Stimulated activated CD8-positive, alpha-beta memory T cell treated with anti-CD3 and anti-CD28 coated beads, Interleukin-15, amount 100 ng/mL, for 24 hours (primary cell): ENCODE data around the gene IFI6.
"Not testable (repeated sequence)": the region's sequence is repeated elsewhere in the genome, so short reads cannot be mapped to it uniquely, and the experiment has no call there.

Experiments used
- DNase-seq: peaks from one replicate; pipeline ENCODE4 v3.0.0-alpha.2; 2020; ENCODE audit warnings: low read depth

IFI6 gene

DNA sequence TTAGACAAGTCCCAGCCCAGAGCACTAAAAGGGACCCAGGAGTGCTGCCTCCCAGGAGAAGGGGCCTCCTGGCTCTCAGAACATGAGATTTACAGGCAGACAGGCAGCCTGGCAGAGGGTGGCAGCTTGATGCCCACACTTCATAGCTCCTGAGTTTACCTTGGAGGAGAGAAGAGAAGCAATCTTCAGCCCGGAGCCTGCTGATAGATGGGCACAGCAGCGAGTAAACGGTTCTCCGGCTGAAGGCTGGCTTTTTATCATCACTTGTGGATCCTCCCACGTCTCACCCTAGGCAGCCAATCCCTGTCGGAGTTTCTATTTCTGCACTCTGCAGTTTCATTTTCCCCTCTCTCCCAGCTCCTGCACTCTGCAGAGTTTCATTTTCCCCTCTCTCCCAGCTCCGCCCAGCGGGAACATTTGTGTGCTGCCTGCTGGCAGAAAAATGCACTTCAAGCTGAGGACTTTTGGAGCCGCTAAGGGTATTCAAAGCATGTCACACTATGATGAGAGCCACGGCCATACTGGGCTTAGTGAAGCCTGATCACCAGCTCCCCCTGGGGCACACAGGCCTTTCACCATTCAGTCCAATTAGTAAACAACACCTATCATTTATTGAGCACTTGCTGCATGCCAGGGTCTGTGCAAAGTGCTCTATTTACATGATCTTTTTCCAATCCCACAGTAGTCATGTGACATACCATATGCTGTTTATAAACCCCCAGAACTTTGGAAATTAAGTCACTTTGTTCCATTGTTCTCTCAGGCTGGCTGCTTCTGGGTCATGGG, at the start of gene IFI6:
TSS of gene IFI6 (minus strand) at position 229 of the 786 bp plus-strand sequence. CDS start 2,878 bp downstream, outside the sequence.
- DNase-seq = no peak

- no peak for DNase-seq
Measured at GRCh38 chr1:27719286-27720251, 47.6 kb upstream of the IFI6 start.

- DNase-seq = no peak
Measured at GRCh38 chr1:27716262-27716895, 44.4 kb upstream of the IFI6 start.

DNA sequence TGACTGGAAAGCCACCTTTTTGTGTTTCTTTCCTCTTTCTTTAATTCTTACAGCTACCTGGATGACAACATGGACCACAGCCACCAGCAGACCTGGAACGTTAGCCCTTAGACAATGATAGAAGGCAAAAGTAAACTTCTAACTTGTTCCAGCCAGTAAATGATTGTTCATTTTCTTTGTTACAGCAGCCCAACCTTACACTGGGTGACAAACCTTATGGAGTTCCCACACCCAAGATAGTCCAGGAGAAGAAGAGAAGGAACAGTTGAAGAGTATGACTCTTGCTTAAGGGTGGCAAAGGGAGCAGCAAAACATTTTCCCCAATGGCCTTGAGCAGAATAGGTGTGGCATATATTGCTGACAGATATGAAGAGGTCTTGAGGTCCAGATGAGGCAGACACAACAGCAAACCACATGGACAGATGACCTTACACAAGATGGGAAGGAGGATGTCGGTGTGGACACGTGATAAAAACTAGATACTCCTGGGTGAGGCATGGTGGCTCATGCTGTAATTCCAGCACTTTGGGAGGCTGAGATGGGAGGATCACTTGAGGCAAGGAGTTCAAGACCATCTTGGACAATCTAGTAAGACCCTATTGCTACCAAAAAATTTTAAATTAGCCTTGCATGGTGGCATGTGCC, 42.0 kb upstream of the IFI6 start:
- DNase-seq = no peak

GRCh38 chr1:27713139-27713725, 41.2 kb upstream of the IFI6 start:
- DNase-seq = no peak

DNA sequence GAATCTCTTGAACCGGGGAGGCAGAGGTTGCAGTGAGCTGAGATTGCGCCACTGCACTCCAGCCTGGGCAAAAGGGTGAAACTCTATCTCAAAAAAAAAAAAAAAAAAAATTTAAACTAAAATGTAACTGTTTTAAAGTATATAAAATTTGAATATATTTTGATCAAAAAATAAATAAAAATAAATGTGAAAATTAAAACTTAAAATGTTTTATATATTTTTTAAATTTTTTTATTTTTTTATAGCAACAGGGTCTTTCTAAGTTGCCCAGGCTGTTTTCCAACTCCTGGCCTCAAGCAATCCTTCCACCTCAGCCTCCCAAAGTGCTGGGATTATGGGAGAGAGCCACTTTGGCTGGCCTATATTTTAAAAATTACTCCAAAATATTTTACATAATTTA, 38.6 kb upstream of the IFI6 start:
- no peak for DNase-seq

DNA sequence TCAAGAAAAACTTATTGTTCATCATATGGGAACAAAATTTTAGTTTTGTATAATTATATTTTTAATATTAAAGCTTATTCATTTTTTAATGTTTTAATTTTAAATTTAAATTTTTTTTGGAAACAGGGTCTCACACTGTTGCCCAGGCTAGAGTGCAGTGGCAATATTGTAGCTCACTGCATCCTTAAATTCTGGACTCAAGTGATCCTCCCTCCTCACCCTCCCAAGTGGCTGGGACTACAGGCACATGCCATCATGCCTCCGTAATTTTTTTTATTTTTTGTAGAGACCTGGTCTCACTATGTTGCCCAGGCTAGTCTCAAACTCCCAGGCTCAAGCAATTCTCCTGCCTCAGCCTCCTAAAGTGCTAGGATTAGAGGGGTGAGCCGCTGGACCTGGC, 33.6 kb upstream of the IFI6 start:
- no peak for DNase-seq

DNA sequence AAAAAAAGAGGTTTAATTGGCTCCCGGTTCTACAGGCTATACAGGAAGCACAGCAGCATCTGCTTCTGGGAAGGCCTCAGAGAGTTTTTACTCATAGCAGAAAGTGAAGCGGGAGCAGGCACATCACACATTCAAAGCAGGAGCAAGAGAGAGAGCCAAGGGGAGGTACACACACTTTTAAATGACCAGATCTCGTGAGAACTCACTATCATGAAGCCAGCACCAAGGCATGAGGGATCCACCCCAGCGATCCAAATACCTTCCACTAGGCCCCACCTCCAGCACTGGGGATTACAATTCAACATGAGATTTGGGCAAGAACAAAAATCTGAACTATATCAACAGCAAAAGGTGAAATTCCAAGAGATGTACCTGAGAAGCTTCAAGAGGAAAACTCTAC, 33.0 kb upstream of the IFI6 start:
- no peak for DNase-seq

DNA sequence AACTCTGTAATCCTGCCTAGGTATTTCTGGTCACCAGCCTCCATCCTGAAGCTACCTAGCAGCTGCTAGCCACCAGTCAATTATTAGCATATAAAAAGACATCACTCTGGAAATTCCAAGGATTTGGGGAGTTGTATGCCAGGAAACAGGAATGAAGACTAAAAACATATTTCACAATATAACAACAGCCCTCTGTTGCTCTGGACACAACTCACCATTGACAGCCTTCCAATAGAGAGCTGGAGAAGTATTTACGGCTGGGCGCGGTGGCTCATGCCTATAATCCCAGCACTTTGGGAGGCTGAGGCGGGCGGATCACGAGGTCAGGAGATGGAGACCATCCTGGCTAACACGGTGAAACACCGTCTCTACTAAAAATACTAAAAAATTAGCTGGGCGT, 24.8 kb upstream of the IFI6 start:
- DNase-seq = not testable (repeated sequence)

- DNase-seq = no peak
Measured at GRCh38 chr1:27690183-27690582, 18.2 kb upstream of the IFI6 start.

GRCh38 chr1:27689423-27690173, 17.6 kb upstream of the IFI6 start:
- no peak for DNase-seq

GRCh38 chr1:27687906-27688305, 15.9 kb upstream of the IFI6 start:
- DNase-seq = no peak

DNA sequence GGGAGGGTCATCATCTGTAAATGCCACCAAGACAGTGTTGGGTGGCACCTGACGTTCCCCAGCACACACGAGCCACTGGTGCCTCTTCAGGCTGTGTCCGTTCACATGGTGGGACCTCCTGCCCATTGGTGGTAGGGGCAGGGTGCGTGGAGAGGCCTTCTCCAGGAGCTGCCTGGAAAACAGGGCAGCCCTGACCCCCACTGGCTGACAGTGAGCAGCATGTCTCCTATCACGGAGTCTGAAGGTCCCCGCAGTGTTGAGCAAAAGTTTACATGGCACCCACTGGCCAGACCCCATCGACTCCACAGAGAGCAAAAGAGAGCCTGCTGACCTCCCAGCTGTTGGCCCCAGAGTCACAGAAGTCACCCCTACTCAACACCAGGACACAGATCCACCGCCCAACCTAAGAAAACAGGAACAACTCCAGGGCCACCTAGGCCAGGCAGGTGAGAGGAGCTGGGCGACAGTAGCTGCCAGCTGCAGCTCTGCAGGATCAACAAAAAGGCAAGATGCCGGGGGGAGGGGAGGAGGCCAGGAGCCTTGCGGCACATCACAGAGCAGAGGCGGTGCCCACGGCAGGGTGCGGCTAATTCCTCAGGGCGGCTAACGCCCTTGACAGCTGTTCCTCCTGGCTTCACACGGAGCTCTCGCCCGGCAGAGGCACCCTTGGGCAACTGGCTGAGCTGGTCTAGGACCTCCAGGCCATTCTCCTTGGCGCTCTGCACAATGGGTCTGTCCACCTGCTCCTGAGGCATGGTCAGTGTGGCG, 14.4 kb upstream of the IFI6 start:
- DNase-seq = no peak

DNA sequence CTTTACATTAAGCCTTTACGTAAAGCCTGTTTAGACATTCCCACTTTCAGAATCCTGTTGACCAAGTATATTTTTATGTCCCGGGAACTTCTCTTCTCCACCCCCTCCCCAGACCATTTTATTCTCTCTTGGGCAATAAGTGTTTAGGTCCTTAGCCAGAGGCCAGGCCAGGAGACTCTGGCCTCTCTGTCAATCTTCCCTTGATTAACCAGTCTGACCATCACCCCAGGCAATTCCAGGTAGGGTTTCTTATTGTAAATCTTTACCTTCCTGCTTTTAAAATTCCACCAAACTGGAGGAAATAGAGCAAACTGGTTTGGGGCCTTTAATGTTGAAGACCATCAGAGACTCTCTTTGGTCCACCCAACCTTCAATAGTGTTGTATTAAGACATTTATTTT, 12.2 kb upstream of the IFI6 start:
- DNase-seq = no peak

GRCh38 chr1:27682351-27682944, 10.5 kb upstream of the IFI6 start:
- DNase-seq = no peak

DNA sequence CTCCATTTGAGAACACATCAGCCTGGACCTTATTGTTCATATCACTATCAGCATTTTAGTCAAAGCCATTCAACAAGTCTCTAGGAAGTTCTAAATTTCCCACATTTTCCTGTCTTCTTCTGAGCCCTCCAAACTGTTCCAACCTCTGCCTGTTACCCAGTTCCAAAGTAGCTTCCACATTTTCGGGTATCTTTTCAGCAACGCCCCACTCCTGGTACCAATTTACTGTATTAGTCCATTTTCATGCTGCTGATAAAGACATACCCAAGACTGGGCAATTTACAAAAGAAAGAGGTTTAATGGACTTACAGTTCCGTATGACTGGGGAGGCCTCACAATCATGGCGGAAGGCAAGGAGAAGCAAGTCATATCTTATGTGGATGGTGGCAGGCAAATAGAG, 9.6 kb upstream of the IFI6 start:
- DNase-seq = not testable (repeated sequence)

DNA sequence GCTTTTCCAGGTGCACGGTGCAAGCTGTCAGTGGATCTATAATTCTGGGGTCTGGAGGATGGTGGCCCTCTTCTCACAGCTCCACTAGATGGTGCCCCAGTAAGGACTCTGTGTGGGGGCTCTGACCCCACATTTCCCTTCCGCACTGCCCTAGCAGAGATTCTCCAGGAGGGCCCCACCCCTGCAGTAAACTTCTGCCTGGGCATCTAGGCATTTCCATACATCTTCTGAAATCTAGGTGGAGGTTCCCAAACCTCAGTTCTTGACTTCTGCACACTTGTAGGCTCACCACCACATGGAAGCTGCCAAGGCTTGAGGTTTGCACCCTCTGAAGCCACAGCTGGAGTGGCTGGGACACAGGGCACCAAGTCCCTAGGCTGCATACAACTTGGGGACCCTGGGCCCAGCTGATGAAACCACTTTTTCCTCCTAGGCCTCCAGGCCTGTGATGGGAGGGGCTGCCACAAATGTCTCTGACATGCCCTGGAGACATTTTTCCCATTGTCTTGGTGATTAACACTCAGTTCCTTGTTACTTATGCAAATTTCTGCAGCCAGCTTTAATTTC, 8.3 kb upstream of the IFI6 start:
- not testable (repeated sequence) for DNase-seq

- DNase-seq = no peak
Measured at GRCh38 chr1:27678747-27679146, 6.8 kb upstream of the IFI6 start.

- no peak for DNase-seq
Measured at GRCh38 chr1:27676410-27676809, 4.4 kb upstream of the IFI6 start.
